Thyroid gland (tissue), 4 donors: ENCODE measurements around the gene ADAM12. TPM values are rescaled to one million over a fixed set of nuclear protein-coding genes. Genes with fewer than 3 reads are reported as not detected.

Experiments used
- DNase-seq, 2 donors: peaks; one replicate each; pipeline ENCODE4 v3.0.0-alpha.2; 2019
- H3K27ac ChIP-seq, 3 donors: fragments of 200-600 bp; sonication (generic); 1 replicate in 2 of 3; 2 replicates in 1 of 3; pipeline ENCODE4 v1.5.1; 2016 to 2019; ENCODE audit warnings: mild to moderate bottlenecking in 1 of 3, moderate library complexity in 1 of 3
- H3K27me3 ChIP-seq: fragments of 200-600 bp; sonication (generic); one replicate; pipeline ENCODE4 v1.5.1; 2019
- H3K36me3 ChIP-seq, 2 donors: fragments of 200-600 bp; sonication (generic); one replicate each; pipeline ENCODE4 v1.5.1; 2016 to 2019
- H3K4me1 ChIP-seq, 2 donors: fragments of 200-600 bp; sonication (generic); one replicate each; pipeline ENCODE4 v1.5.1; 2017 to 2019
- H3K4me3 ChIP-seq, 3 donors: fragments of 200-600 bp; sonication (generic); replicated peaks in 1 of 3; 1 replicate in 2 of 3; 2 replicates in 1 of 3; pipeline ENCODE4 v1.5.1; 2016; ENCODE audit warnings: mild to moderate bottlenecking in 1 of 3
- H3K9me3 ChIP-seq: fragments of 200-600 bp; sonication (generic); one replicate; pipeline ENCODE4 v1.5.1; 2017
- CTCF ChIP-seq, 6 experiments: fragments of 200-600 bp in 3 of 6; fragments of 450-650 bp in 3 of 6; sonication (generic) in 3 of 6; IDR thresholded peaks; one replicate each; pipeline ENCODE4 v1.5.1; 2016 to 2019; ENCODE audit warnings: antibody characterized with exemption in 6 of 6, mild to moderate bottlenecking in 2 of 6, inconsistent platforms in 1 of 6, moderate library complexity in 1 of 6
- POLR2A ChIP-seq, 2 donors: fragments of 450-650 bp; IDR thresholded peaks; one replicate each; pipeline ENCODE4 v1.6.1; 2017; ENCODE audit warnings: antibody characterized with exemption in 2 of 2, mild to moderate bottlenecking in 2 of 2, moderate library complexity in 1 of 2
- WGBS, 2 donors: methylation state at CpG; one replicate each; pipeline ENCODE4 v1.1.5; 2017; 5-methylcytosine and 5-hydroxymethylcytosine counted together
- intact Hi-C: fragments of 100-400 bp; cut with DNase I; formaldehyde crosslinking; loops from one replicate; pipeline ENCODE4 v1.15.1; 2023
- total RNA-seq, 4 donors: library from RNA; depleted of rRNA; stranded (reverse); fragments of >200 nt; gene quantifications; one replicate each; pipeline ENCODE4 v1.2.3, GENCODE V29; 2016

The ADAM12 gene
- total RNA-seq, 4 donors from 2014 or later, result 0.20 to 0.94 (median 0.63) TPM

- DNase-seq, result no peak
- Histone ChIP-seq H3K27ac (no peak overlapping the region), H3K4me3 (no peak overlapping the region), H3K4me1 (no peaks in the 10 kb centered on the region), H3K9me3 (no peaks in the 10 kb centered on the region), H3K36me3 (no peaks in the 10 kb centered on the region), H3K27me3 (no peaks in the 10 kb centered on the region)
- intact Hi-C loops, result no loop called here
- 92% methylated on average over 3 of the region's 3 CpGs for WGBS, 2 donors
- TF ChIP-seq CTCF (IDR thresholded peaks at IDR 0.05), result no peak
- no peak for TF ChIP-seq POLR2A (IDR thresholded peaks at IDR 0.05)
These were observed 388.6 kb downstream of the ADAM12 start for GRCh38 chr10:125999694-126000093.

GRCh38 chr10:125997586-125997985, 390.7 kb downstream of the ADAM12 start:
- intact Hi-C loops, result no loop called here
- 87 to 96% methylated on average over 5 to 12 of the region's 12 CpGs for WGBS, 2 donors

GRCh38 chr10:125995726-125996304, 392.5 kb downstream of the ADAM12 start:
- intact Hi-C loops, result no loop called here

More at GRCh38 chr10:125997586-125997985, 390.7 kb downstream of the ADAM12 start:
- Histone ChIP-seq H3K27ac (no peak overlapping the region), H3K4me1 (no peaks in the 10 kb centered on the region), H3K4me3 (no peak overlapping the region), H3K9me3 (no peaks in the 10 kb centered on the region), H3K36me3 (no peaks in the 10 kb centered on the region), H3K27me3 (no peaks in the 10 kb centered on the region)
- no peak for DNase-seq
- TF ChIP-seq POLR2A (IDR thresholded peaks at IDR 0.05) (no peak), CTCF (IDR thresholded peaks at IDR 0.05) (no peak)

GRCh38 chr10:125994601-125995000, 393.7 kb downstream of the ADAM12 start:
- WGBS, 2 donors, result 93% methylated on average over 6 of the region's 6 CpGs
- H3K27me3 ChIP-seq, result no peaks in the 10 kb centered on the region
- H3K4me1 ChIP-seq, result no peaks in the 10 kb centered on the region
- no peak overlapping the region for H3K27ac ChIP-seq
- H3K36me3 ChIP-seq, result no peaks in the 10 kb centered on the region
- H3K9me3 ChIP-seq, result no peaks in the 10 kb centered on the region
- no peak overlapping the region for H3K4me3 ChIP-seq
- no peak for DNase-seq
- intact Hi-C loops, result no loop called here
- TF ChIP-seq CTCF (IDR thresholded peaks at IDR 0.05) (no peak), POLR2A (IDR thresholded peaks at IDR 0.05) (no peak)

More at GRCh38 chr10:125995726-125996304, 392.5 kb downstream of the ADAM12 start:
- no peak overlapping the region for H3K4me3 ChIP-seq
- H3K27me3 ChIP-seq, result no peaks in the 10 kb centered on the region
- TF ChIP-seq CTCF (IDR thresholded peaks at IDR 0.05) (no peak), POLR2A (IDR thresholded peaks at IDR 0.05) (no peak)
- H3K4me1 ChIP-seq, result no peaks in the 10 kb centered on the region
- H3K36me3 ChIP-seq, result no peaks in the 10 kb centered on the region
- H3K27ac ChIP-seq, result no peak overlapping the region
- 93 to 94% methylated on average over 9 of the region's 9 CpGs for WGBS, 2 donors
- no peaks in the 10 kb centered on the region for H3K9me3 ChIP-seq
- DNase-seq, result no peak

- H3K27ac ChIP-seq, result no peak overlapping the region
- WGBS, 2 donors, result 63 to 69% methylated on average over 7 of the region's 7 CpGs
- no peak for DNase-seq
These were observed 396.0 kb downstream of the ADAM12 start for GRCh38 chr10:125992254-125992653.

More at GRCh38 chr10:125992254-125992653, 396.0 kb downstream of the ADAM12 start:
- Histone ChIP-seq H3K36me3 (no peaks in the 10 kb centered on the region), H3K4me3 (no peak overlapping the region), H3K9me3 (no peaks in the 10 kb centered on the region), H3K27me3 (no peaks in the 10 kb centered on the region), H3K4me1 (no peaks in the 10 kb centered on the region)
- TF ChIP-seq POLR2A (IDR thresholded peaks at IDR 0.05) (no peak), CTCF (IDR thresholded peaks at IDR 0.05) (no peak)
- intact Hi-C loops, result no loop called here
